HL-60/S4 treated with retinoic acid at 250 ng/mL for 4 days and 3 days (cell line): Measurements from ENCODE around the gene GALNT10.

Source experiments
- in situ Hi-C: fragments of 300-500 bp; cut with MboI; formaldehyde crosslinking; loops from 2 replicates; pipeline ENCODE4 v1.7.0; 2022; ENCODE audit warnings: low sequenced_read_pairs

Gene GALNT10

DNA sequence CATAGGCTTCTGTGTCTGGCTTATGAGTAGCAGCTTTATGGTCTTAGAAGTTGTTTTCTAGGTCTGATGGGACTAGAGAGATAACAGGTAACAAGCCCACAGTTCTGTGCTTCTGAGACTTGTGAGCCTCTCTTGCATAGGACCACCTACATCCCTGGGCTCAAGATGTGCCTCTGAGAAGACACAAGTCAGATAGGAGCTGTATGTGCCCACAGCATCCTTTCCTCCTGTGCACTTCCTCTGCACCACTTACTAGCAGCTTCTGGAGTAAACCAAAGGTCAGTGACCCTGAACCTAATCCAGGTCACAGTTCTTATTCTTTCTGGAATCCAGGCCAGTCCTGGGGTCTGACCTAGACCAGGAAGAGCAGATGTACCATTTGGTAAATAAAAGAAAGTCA lies 40.0 kb downstream of the GALNT10 start:
- in situ Hi-C loops: no loop called here

DNA sequence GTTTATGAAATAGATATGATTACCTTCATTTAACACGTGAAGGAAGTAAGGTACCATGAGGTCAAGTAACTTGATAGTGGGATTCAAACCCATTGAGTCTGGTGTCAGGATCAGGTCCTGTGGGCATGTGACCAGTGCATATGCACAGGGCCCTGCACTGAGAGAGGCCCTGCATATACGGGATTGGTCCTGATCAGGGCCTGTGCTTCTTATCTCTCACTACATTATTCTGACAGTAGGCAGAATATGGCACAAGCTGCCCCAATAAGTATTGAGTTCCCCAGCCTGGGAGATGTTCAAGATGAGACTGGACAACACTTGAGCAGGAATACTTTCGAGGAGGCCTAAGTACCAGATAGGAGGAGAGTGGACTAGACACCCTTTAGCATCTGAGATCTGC lies 44.0 kb downstream of the GALNT10 start:
- in situ Hi-C loops: no loop called here

DNA sequence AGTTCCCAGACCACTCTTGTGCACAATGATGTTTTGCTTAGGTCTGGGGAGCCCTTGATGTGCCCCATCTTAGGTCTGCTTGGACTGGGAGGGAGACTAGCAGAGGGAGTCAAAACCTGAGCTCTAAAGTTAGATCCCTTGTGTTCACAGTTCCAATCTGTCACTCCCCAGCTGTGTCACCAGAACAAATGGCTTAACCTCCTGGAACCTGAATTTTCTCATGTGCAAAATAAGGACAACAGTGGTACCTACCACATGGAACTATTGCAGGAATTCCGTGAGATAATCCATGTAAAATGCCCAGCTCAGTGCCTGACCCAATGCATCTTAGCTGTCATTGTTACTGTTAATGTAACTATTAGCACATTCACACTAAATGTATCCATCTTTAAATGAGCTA lies 45.5 kb downstream of the GALNT10 start:
- in situ Hi-C loops: no loop called here

DNA sequence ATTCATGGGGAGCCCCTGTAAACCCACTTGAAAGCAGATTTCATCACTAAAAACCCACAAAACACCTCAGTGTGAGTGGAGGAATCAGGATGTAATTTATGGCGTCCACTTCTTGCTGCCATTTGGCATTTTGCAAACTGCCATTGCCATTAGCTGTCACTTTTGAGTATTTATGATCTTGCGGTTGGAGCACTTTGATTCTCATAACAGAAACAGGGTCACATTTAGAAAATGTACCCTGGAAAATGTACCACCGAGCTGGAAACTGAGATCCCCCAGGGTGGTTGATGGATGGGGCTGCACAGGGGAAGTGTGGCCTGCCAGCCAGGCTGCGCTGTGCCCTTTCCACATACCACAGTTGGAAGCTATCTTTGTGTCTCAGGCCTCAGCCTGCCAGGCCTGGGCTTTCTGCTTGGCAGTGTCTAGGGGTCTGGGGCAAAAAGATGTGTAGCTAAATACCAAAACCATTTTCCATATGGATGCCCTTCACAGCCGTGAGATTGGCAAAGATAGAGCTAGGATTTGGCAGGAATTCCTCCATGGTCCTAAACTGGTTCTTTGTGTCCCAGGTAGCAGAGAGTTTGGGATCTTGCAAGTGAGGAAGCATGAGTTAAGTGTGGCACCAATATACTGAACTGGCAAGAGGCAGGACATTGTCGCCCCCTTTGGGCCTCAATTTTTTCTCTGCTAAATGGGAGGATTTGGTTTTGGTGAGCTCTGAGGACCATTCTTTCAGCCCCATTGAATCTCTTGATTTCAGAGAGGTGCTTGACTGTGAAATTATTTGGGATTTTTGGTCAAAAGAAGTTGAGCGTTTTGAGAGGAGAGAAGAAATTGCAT lies 46.2 kb downstream of the GALNT10 start:
- in situ Hi-C loops: no loop called here

DNA sequence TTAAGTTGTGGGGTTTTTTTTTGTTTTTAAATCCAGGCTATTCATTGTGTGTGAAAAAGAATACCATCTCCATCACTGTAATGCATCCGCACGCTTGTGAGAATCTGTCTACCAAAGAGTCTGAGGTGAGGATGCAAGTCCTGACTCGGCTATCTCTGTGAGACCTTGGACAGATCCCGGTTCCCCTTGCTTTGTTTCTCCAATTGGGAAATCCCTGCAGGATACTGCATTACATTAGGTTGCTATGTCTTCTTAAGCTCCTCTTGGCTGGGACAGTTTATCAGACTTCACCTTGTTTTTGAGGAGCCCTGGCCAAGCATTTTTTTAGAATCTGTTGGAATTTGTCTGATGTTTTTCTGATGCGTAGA lies 46.8 kb downstream of the GALNT10 start:
- in situ Hi-C loops: no loop called here

DNA sequence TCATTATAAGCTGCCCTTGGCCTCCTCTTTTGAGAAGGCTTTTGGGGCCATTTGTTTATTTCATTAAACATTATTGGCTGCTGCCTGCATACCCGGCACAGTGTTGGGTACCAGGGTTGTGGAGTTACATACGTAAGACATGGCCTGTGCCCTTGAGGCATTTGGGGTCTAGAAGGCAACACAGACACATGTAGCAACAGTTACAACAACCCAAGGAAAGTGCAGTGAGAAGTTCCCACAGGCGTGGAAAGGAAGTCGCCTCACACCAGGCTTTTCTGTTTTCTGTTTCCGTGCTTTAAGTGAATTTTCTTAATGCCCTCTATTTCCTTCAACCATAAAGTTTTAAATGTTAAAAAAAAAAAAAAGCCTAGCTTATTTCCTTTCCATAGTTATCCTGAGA lies 47.4 kb downstream of the GALNT10 start:
- in situ Hi-C loops: no loop called here

DNA sequence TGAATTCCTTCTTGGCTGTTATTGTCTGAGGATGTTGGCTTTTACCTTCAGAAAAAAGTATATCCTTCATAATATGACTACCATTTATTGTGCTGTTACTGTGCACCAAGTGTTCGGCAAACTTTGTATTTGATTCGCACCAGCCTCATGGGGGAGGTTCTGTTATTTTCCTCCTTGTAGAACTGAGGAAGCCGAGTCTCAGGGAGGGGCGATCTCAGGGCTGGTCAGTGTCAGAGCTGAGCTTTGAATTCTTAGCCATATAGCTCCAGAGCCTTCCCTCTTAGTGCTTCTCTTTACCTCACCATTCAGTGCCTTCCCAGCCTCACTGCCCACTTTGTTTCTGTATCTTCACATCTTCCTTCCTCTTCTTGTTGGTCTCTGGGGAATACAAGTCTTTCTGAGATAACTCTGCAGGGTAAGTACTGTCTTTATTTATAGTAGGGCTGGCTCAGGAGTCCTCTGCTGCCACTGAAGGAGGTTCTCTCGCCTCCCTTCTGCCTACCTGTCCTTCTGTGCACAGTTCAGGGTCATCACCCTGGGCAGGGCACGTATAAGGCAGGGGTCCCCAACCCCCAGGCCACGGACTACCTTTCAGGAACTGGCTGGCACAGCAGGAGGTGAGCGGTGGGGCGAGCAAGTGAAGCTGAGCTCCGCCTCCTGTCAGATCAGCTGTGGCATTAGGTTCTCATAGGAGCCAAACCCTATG lies 48.4 kb downstream of the GALNT10 start:
- in situ Hi-C loops: no loop called here

DNA sequence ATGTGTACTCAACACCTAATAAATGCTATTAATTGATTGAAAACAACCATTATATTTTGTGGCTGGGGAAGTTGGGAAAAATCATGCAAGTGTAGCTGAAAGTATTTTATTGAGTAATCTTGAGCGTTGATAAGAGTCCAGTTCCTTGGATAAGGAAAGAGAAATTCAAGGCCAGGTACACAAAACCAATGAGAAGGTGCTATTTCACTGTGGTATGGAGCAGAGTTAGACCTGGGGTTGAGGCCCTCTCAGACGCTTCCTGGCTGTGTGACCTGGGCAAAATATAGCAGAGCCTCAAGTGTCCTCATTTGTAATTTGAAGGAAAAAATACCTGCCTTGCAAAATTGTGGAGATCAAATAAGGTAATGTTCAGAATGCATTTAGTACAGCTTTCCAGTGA lies 50.1 kb downstream of the GALNT10 start:
- in situ Hi-C loops: no loop called here

DNA sequence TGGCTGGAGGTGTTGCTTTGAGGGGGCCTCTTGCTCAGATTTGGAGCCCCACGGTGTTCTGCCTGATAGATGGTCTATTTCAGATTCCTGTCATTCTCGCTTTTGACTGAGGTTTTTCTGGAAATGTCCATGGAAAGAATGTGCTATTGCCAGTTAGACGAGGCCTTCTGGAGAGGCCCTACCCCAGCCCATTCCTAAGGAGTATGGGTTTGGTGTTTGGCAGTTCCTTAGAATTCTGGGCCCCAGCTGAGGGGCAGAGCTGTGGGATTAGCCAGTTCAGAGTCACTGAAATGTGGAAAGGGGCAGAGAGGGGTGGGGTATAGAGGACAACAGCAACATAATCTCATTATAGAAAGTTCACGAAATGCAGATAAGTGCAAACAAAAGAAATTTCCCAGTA lies 50.5 kb downstream of the GALNT10 start:
- in situ Hi-C loops: no loop called here

DNA sequence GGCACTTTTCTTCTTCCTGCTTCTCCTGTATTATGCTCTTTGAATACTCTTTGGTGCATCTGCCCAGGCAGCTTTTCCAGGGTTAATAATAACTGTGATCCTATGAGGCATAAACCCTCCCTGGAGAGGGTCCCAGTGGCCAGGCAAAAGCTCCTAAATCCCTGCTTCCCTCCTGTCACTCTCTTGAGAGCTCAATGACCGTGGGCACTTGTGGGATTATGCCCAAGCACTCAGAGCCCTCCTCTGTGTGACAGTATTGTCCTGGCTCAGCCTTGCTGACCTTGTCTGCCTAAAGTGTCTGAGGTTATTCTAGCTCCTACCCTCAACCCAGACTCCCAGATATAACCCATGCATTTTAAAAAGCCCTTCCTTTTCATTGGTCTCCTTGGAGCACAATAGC lies 51.9 kb downstream of the GALNT10 start:
- in situ Hi-C loops: no loop called here

DNA sequence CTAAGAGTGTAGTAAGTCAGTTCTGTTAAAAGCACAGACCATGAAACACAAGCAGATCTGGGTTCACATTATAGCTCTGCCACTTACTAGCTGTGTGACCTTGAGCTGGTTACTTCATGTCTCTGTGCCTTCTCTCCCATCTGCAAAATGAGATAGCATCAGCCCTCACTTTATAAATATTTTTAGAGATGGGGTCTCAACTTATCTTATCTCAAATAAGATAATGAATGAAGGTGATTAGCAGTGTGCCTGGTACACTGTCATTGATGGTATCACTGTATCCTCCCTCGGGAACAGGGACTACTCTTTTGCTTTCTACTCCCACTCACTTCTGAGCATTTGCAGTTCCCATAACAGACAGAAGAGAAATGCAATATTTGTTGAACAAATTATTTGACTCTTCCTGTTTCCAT lies 52.4 kb downstream of the GALNT10 start:
- in situ Hi-C loops: no loop called here

DNA sequence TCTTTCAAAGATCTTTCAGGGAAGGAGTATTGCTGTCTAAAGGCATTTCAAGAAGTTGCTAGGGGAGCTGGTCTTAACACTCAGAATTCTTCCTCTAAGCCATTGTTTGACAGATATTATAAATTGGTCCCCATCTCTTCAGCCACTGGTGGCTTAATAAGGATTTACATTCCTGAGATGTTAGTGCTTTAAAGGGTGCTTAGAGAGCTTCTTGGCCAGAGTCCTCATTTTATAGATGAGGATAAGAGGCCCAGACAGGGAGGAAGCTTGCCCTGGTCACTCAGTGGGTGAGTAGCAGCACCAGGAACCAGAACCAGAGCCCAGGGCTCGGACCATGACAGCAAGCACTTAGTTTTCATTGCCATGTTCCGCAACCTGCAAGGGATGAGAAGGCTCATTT lies 53.2 kb downstream of the GALNT10 start:
- in situ Hi-C loops: no loop called here

DNA sequence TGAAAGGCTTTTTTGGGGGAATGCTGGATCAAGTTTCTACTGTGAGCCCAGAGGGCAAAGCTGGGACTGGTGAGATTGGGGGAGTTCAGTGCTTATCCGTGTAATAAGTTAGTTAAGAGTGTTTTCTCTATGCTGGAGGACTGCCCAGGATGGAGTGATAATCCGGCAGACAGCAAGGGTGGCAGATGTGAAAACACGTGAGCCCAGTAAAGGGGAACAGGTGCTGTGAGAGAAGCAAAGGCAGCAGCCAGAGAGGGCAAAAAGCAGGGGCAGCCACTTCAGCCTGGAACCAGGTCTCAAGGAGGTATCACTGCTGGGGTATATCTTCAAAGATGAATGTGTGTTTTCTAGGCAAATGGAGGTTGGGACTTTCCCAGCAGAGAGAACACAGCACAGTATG lies 53.9 kb downstream of the GALNT10 start:
- in situ Hi-C loops: no loop called here

DNA sequence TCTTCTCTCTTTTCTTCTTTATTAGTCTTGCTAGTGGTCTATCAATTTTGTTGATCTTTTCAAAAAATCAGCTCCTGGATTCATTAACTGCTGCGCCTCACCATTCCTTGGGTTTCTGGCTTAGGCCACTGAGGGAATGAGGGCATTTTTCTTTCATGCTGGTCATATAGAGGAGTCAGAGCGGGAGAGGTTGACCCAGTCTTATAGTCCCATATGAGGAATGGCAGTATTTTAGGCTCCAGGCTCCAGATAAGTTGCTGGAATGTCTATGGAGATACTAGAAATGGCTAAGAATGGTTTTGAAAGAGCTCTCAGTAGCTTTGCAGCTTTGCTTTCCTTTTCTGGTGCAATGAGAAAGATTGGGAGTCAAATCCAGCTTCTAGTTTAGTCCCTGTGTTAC lies 58.2 kb downstream of the GALNT10 start:
- in situ Hi-C loops: no loop called here

DNA sequence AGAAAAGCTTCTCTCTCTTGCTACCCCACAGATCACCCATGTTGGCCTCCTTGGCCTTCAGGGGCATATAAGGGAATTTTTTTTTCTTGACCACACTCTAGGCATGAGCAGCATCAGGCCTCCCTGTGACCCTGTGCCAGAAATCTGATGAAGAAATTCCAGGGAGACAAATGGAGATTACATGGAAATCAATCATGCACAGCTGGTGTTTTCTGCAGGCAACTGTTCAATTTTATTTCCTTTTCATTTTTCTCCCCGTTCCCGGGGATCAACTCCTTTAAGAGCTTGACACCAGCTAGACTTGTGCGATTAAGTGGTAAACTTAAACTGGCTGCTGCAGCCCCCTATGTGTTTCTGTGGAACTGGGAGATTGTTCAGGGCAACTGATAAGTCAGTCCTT lies 59.3 kb downstream of the GALNT10 start:
- in situ Hi-C loops: no loop called here

DNA sequence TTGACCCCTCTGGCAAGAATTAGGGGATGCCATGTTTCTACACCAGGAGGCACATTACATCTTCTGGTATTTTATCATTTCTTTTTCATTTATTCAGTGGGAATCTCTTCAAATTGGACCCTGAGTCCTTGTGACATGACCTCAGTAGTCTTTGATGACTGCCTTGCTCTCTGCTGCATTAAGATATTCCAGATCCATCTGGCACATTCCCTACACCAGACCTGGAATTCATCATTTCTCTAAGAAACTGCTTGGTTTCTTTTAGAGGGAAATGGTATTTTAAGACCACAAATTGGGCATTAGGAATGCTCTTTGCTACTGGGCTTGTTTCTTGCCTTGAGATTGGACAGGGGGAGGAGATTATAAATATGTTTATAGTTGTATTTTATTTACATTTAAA lies 61.0 kb downstream of the GALNT10 start:
- in situ Hi-C loops: no loop called here

DNA sequence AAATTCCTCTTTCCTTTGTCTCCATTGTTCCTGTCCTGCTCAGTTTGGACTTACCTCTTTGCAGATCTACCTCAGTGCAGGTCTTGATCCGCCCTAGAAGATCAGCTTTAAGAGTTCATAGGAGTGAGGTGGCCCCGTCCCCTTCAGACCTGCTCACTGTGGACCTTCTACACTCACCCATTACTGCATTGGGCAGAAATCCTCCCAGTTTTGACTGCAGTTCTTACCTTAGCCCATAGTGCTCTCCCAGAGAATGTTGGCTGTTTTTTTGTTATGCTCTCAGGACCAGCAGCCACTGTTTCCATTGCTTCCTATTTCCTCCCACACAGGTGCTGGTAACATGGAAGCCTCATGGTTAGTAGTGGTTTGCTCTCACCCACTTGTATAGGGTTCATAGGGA lies 63.3 kb downstream of the GALNT10 start:
- in situ Hi-C loops: no loop called here

DNA sequence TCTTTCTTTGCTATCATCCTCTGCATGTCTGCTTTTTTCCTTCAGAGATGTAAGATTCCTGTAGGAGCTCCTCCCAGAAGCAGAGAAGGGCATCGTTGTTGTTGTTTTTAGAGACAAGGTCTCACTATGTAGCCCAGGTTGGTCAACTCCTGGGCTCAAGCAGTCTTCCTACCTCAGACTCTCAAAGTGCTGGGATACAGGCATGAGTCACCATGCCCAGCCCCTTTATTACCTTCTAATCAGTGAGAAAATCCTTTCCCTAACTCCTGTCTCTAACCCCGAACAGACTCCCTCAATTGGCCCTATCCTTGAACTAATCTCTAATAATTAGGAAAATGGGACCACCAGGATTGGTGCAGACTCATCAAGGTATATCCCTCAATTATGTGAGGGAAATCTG lies 64.4 kb downstream of the GALNT10 start:
- in situ Hi-C loops: no loop called here

DNA sequence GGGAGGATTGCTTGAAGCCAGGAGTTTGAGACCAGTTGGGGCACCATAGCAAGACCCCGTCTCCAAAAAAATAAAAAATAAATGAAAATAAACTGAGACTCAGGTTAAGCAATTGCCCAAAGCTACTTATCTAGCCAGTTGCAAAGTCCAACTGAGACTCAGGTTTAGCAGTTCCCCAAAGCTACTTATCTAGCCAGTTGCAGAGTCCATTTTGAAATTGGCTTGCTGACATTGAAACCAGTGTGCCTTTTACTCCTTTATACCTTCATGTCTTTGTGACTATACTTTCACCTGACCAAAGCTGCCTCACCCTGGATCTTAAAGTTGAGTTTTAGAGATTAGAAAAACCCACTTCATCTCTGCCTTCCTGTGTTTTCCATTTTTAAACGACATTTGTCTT lies 66.5 kb downstream of the GALNT10 start:
- in situ Hi-C loops: no loop called here

DNA sequence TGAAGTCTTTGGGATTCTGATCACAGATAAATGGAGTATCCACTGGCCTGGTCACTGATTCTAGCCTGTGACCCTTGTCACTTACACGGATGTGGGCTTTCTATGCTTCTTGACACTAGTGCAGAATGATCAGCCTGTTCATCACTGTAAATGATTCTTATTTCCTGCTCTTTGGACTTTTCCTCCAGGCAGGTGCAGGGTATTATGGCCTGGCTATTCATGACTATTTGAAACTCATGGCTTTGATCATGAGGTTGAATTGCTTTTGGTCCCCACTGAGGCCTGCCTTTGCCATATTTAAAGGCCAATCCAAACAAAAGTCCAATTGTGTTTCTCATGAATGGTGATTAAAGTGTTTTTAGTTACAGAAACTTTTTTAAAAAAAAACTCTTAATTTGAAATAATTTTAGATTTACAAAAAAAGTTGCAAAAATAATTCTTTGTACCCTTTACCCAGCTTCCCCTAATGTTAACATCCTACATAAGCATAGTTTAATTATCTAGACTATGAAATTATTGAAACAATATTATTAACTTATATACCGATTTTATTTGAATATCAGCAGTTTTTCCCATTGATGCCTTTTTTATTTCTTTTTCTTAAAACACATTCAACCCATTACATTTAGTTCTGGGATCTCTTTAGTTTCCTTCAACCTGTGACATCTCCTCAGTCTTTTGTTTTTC lies 68.1 kb downstream of the GALNT10 start:
- in situ Hi-C loops: no loop called here

DNA sequence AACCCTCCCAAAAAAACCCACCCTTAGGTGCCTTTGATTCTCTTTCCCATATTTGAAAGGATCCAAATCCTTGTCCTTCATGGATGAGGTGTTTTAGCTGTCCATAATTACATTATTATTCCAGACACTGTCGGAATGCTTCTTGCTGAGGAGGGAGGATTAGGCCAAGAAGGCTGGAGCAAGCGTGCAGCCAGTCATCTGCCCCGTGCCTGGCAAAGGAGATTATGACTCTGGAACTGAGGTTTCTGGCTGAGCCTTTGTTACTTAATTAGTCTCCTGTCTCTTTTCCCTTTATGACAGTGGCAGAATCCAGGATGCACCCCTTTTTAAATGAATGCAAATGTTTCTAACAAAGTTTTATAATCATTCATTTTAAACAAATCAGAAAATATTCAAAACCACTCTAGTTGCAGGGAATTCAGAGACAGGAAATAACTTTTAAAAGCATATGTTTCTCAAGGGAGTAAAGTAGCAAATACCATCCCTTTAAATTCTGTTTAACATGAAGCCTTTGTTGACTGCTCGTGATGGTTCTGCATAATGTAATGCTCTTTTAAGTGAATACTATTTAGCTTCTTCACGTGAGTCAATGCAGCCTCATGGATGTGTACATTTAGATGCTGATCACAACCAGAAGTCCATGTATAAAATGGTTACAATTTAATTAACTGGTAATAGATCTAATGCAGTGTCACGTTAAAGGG lies 69.8 kb downstream of the GALNT10 start:
- in situ Hi-C loops: no loop called here
